Measurements from ENCODE around the gene SMIM43. TPM values are rescaled to one million over a fixed set of nuclear protein-coding genes. Genes with fewer than 3 reads are reported as not detected.

The SMIM43 gene
- total RNA-seq, 4 donors from 2014 or later = 0.24 to 0.37 TPM; not detected in 2

DNA sequence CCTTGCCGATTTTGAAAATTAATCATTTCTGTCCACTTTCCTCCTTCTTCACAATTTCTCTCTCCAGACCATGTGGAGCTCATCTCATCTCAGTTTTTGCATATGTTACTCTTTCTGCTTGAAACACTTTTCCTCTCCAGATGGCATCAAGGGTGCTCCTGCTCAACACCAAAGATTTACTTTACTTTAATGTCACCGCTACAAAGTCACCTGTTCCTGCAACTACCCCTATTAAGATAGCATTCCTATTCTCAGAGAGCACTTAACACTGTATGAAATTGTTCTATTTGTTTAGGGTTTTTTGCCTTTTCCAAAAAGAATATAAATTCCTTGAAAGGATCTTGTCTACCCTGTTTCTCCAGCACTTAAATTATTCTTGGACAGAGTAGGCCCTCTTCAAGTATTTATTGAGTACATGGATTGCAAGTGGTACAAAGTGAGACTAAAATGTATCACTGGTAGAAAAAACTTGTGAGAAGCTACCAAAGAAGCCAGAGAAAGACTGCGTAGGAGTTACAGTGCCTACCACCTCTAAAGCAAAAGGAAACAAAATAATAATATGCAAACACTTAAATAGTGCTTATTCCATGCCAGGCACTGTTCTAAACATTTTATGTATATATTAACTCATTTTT is 35.0 kb upstream of the SMIM43 start:
- DNase-seq (ENCODE audit: low spot score) (no peak), ATAC-seq (ENCODE audit: low FRiP score) (no peak)
- TF ChIP-seq CTCF (IDR thresholded peaks at IDR 0.05) = no peak

GRCh38 chr4:121799208-121799823 is 34.4 kb upstream of the SMIM43 start:
- DNase-seq (ENCODE audit: low spot score) (no peak), ATAC-seq (ENCODE audit: low FRiP score) (no peak)
- no peak for TF ChIP-seq CTCF (IDR thresholded peaks at IDR 0.05)

- DNase-seq (ENCODE audit: low spot score) (no peak), ATAC-seq (ENCODE audit: low FRiP score) (no peak)
- TF ChIP-seq CTCF (IDR thresholded peaks at IDR 0.05) = no peak
These were observed 31.3 kb upstream of the SMIM43 start for GRCh38 chr4:121796283-121796682.

DNA sequence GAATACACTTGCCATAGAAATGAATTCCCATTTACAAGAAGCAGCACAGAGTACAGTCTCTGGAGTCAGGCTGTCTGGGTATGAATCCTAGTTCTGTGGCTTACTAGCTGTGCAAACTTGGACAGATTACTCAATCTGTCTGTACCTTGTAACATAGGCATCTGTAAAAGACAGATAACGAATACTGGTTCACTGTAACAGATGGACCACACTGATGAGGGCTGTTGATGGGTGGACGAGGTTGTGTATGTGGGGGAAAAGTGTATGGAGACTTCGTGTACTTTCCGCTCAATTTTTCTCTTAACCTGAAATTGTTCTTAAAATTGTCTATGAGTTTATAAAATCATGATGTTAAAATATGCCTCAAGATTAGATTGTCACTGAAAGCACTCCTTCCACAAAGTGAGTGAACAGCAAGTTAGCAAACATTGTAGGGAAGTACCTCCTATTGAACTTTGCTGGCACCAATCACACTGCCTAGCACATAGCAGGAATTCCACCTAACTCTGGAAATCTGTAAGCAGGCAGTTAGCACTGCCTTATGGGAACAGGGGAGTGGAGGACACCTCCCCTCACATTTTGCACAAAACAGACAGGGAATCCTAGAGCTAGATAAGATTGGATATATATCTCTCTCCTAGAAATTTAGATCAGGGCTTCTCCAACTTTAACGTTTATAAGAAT is 29.7 kb upstream of the SMIM43 start:
- no peak for TF ChIP-seq CTCF (IDR thresholded peaks at IDR 0.05)
- DNase-seq (ENCODE audit: low spot score) (no peak), ATAC-seq (ENCODE audit: low FRiP score) (peak; percentile 51)

DNA sequence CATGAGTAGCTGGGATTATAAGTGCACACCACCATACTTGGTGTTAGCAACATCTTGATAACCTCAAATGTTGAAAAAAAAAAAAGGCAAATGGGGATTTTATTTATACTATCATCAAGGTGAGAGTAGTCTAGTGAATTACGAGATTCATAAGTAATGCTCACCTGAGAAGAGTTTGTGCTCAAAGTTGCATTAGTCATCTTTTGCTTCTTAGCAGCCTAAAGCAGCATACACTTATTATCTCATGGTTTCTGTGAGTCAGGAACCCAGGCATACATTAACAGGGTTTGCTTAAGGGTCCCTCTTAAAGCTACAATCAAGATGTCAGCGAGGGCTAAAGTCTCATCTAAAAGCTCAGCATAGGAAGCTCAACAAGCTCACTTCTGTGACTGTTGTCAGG is 28.0 kb upstream of the SMIM43 start:
- TF ChIP-seq CTCF (IDR thresholded peaks at IDR 0.05) = no peak
- DNase-seq (ENCODE audit: low spot score) (no peak), ATAC-seq (ENCODE audit: low FRiP score) (no peak)

GRCh38 chr4:121791481-121791880 is 26.5 kb upstream of the SMIM43 start:
- TF ChIP-seq CTCF (IDR thresholded peaks at IDR 0.05) = no peak
- DNase-seq (ENCODE audit: low spot score) = no peak
- no peak for ATAC-seq (ENCODE audit: low FRiP score)

Measured in omental fat pad (tissue), 4 donors.